MM.1S (cell line): ENCODE results near the gene SPOCK3.

Source experiments
- CTCF ChIP-seq: fragments of 300-600 bp; sonication (generic); IDR thresholded peaks from 2 replicates; pipeline ENCODE4 v1.5.1; 2016; ENCODE audit warnings: antibody characterized with exemption, low read length, mixed read lengths
- EZH2phosphoT487 ChIP-seq: fragments of 300-600 bp; sonication (generic); IDR thresholded peaks from 2 replicates; pipeline ENCODE4 v1.6.1; 2018; ENCODE audit warnings: antibody characterized with exemption, low read length

GRCh38 chr4:166846939-166847338 is 387.4 kb downstream of the SPOCK3 start:
- no peak for TF ChIP-seq CTCF
- TF ChIP-seq EZH2phosphoT487 = no peak
